ENCODE results near the gene CNTNAP1. TPM values are rescaled to one million over a fixed set of nuclear protein-coding genes. Genes with fewer than 3 reads are reported as not detected.
"Not testable (repeated sequence)": the region's sequence is repeated elsewhere in the genome, so short reads cannot be mapped to it uniquely, and the experiment has no call there.

Gene CNTNAP1
- polyA plus RNA-seq, 3 donors, result 5.9 to 8.3 (median 7.0) TPM

DNA sequence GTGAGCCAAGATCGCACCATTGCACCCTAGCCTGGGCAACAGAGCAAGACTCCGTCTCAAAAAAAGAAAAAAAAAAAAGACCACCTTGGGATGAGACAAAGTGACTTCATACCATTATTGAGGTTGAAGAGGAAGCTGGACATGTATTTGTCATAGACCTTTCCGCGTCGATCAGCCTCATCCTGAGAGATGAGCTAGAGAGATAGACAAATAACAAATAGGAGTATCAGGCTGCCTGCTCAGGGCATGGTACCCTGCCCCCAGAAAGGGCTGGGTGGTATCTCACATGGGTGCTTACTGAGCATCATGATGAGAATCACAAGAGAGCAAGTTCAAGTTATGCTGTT lies 22.1 kb downstream of the CNTNAP1 start:
- H3K27ac ChIP-seq (ENCODE audit: low read depth, low read length), result no peak overlapping the region
- WGBS, 3 donors, result 91 to 96% (median 94%) methylated on average over 5 of the region's 5 CpGs

DNA sequence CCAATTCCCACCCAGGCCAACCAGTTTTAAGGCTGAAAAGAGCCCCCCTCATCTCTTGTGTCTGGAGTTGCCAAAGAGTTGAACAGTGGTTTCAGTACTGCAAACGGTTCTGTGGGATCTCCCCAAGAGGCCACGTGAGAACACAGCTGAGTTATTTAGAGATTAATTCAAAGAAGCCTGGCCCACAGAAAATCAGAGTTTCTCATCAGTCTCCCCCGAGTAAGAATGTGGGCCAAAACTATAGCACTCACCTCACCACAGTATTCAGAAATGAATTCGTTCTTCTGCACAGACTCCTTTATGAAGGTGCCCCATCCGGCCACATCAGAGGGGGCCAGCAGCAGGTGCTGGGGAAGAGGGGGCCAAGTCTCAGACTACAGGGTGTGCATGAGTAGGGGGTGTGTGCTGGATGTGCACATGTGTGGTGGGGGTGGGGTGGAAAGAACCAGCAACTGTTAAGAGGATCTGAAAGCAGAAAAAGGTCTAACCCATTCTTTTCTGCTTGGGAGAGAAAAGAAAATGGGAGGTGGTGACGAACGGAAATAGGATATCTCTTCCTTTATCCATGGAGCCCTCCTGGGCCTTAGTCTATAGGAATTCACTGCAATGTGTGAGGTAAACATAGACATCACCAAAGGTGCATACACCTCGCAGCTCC lies 22.6 kb downstream of the CNTNAP1 start:
- H3K27ac ChIP-seq (ENCODE audit: low read depth, low read length), result no peak overlapping the region
- 84 to 86% (median 85%) methylated on average over 8 of the region's 8 CpGs for WGBS, 3 donors

DNA sequence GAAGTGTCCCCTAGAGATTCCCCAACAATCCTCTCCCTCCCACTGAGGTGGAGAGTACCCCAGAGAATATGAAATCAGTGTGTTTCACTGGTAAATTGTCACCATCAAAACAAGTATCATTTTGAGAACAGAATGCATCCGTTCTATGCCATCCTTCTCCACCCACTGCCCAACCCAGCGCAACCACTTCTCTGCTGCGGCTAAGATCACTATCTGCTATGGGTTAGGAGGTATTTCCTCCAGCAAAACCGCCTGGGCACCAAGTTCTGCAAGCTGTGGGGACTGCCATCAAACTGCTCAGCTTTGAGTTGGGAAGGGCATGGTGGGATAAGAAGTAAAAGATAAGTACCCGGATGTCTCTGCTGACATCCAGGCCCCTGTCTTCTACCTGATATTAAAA lies 24.4 kb downstream of the CNTNAP1 start:
- WGBS, 3 donors, result 60 to 84% (median 76%) methylated on average over 5 of the region's 5 CpGs
- H3K27ac ChIP-seq (ENCODE audit: low read depth, low read length), result no peak overlapping the region

DNA sequence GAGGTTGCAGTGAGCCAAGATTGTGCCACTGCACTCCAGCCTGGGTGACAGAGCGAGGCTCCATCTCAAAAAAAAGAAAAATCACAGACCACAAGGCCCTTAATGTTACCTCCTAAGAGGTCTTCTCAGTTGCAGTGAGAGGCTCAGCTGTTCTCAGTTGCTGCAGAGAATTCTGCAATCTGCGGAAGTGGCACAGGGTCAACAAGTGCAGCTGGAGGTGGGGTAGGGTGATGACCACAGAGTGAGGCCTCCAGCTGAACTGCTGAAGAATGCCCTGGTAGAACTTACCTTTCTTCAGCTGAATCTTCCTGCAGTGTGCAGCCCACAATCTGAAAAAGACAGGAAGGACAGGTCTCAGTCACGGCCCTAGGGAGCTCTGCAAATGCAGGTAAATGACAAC lies 26.3 kb downstream of the CNTNAP1 start:
- WGBS, 3 donors, result 88 to 99% (median 96%) methylated on average over 3 of the region's 3 CpGs
- H3K27ac ChIP-seq (ENCODE audit: low read depth, low read length), result no peak overlapping the region

DNA sequence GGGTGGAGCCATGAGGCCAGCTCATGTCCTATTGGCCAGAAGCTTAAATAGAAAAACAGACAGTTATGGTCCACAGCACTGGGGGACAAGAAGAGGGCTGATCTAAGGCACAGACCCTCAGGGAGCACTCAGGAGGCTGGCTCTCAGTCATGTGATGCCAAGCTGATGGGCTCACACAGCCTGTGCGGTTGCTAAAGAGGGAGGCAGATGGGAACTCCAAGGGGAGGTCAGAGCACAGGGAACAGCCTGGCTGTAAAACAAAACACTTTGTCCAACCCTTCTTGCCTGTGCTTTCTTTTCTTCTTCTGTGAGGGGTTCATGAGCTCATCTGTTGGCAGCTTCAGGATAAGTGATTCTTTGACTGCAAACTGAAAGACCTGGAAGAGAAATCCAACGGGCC lies 27.2 kb downstream of the CNTNAP1 start:
- H3K27ac ChIP-seq (ENCODE audit: low read depth, low read length), result no peak overlapping the region
- WGBS, 3 donors, result 59 to 77% (median 67%) methylated on average over 2 of the region's 2 CpGs

DNA sequence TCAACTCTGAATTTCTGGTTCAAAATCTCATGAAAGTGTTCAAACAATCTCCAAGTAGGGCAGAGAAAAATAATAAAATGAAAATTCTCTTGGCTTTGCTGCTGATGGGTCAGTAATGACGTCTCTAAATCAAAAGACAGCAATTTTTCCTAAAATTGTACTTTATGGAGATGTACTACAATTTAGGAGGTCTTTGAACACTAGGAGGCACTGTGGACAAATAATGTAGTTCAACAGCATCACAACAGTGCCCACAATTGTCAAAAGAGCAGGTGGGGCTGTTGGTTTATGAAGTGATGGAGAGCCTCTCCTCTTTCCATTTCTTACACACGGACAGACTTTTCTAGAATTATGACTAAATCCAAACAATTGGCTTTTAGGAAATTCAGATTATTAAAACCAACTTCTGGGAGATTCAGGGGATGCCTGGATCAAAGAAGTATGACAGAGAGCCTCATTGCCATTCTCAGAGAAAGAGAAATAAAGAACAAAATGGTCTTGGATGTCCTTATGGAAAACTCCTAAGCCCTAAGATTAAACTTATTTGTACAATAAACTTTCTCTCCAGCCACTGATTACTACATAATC lies 38.8 kb downstream of the CNTNAP1 start:
- WGBS, 3 donors, result 4 to 11% (median 10%) methylated on average over 2 of the region's 2 CpGs
- no peak overlapping the region for H3K27ac ChIP-seq (ENCODE audit: low read depth, low read length)

DNA sequence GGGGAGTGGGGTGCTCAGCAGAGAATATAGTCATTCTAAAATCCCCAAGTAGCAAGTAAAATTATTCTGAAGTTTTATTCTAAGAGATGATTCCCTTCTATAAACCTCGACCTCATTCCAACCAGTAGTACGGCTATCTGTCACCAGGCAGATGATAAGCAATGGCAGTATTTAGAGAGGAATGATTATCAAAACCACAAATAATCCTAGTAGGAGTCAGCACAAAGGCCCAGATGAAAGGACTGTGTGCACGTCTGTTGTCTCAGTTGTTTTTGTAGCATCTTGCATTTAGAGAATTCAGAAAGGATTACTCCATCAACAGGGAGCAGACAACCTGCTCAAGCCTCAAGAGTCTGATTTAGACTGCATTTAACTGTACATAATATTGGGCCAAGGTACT lies 41.3 kb downstream of the CNTNAP1 start:
- WGBS, 3 donors, result 76 to 86% (median 86%) methylated on average over 3 of the region's 3 CpGs
- H3K27ac ChIP-seq (ENCODE audit: low read depth, low read length), result no peak overlapping the region

DNA sequence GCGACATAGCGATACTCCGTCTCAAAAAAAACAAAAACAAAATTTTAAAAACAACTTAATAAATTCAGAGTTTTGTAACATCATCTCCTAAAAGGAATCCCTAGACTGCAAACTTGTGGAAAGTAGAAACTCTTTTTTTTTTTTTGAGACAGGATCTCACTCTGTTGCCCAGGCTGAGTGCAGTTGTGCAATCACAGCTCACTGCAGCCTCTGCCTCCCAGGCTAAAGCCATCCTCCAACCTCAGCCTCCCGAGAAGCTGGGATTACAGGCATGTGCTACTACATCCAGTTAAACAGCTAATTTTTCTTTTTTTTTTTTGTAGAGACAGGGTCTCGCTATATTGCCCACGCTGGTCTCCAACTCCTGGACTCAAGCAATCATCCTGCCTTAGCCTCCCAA lies 42.8 kb downstream of the CNTNAP1 start:
- WGBS, 3 donors, result 95 to 99% (median 98%) methylated on average over 6 of the region's 6 CpGs
- no peak overlapping the region for H3K27ac ChIP-seq (ENCODE audit: low read depth, low read length)

DNA sequence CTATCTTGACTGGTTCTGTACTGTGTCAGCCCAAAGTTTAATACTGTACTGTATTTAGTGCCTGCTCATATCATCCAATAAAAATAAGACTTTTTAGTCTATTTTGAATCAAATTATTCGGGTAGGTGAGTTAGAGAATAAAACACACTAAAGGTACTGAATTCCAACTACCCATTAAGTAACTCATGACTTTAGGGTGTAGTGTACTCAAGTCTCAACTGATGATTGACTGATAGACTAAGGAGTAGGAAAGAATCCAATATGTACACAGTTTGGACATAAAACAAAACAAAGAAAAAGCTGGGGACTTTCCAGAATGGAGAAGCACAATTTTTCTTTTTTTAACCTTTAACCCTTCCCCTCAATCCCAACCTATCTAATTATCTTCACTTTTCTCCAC lies 58.4 kb downstream of the CNTNAP1 start:
- 58 to 91% (median 83%) methylated on average over 1 of the region's 1 CpG for WGBS, 3 donors
- no peak overlapping the region for H3K27ac ChIP-seq (ENCODE audit: low read depth, low read length)

DNA sequence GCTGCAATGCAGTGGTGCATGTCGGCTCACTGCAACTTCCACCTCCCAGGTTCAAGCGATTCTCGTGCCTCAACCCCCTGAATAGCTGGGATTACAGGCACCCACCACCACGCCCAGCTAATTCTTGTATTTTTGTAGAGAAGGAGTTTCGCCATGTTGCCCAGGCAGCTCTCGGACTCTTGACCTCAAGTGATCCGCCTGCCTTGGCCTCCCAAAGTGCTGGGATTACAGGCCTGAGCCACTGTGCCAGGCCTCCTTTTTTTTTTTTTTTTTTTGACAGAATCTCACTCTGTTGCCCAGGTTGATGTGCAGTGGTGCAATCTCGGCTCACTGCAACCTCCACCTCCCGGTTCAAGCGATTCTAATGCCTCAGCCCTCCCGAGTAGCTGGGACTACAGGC lies 60.6 kb downstream of the CNTNAP1 start:
- H3K27ac ChIP-seq (ENCODE audit: low read depth, low read length), result not testable (repeated sequence)
- WGBS, 3 donors, result 88 to 91% (median 88%) methylated on average over 11 of the region's 11 CpGs

DNA sequence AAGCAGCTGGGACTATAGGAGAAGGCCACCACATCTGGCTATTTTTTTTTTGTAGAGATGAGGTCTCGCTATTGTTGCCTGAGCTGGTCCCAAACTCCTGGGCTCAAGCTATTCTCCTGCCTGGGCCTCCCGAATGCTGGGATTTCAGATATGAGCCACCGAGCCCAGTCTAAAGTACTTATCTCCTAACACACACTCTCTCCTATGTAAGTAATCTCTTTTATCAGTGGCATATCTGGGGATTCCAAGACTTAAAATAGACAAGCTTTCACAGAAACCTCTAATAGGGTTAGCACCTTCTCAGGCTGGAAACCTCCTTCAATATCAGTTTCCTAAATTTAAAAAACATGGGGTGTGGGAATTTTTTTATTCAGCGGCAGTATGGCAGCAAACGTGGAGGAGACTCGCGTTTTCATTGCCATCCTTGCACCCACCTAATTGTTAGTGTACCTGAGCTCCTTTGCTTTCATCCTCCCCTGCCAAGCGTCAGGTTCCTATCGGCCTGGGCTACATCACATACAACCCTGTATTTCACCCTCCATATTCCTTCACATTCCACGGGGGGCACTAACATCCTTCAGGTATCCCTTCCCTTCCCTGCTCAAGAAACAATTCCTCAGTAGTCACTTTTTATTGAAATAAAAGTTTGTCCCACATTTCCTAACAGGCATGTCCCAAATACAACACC lies 61.4 kb downstream of the CNTNAP1 start:
- WGBS, 3 donors, result 47 to 50% (median 47%) methylated on average over 10 of the region's 10 CpGs
- no peak overlapping the region for H3K27ac ChIP-seq (ENCODE audit: low read depth, low read length)

DNA sequence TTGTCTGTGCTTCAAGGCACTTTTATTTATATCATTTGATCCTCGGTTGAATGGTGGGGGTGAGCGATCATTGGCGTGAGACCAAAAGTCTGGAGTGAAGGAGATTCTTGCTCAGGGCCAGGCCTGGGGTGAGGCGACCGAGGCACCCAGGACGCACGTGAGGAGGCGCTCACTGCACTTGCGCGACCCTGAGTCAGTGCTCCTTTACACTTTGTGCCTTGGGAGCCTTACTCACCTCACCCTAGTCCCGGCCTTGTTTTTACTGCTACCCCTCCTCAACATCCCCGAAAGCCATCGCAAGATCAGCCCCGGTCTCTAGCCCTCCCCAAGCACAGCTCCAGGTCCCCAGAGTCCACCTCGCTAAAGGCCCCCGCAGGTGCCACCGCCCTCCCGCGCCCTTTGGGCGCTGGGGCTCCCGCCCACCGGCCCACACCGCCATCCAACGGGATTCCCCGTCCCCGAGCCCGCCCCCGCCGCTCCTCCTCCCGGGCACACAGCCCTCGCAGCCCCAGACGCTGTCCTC lies 62.0 kb downstream of the CNTNAP1 start:
- H3K27ac ChIP-seq (ENCODE audit: low read depth, low read length), result peak overlapping the region; percentile 65
- 0 to 1% (median 0%) methylated on average over 32 of the region's 32 CpGs for WGBS, 3 donors

DNA sequence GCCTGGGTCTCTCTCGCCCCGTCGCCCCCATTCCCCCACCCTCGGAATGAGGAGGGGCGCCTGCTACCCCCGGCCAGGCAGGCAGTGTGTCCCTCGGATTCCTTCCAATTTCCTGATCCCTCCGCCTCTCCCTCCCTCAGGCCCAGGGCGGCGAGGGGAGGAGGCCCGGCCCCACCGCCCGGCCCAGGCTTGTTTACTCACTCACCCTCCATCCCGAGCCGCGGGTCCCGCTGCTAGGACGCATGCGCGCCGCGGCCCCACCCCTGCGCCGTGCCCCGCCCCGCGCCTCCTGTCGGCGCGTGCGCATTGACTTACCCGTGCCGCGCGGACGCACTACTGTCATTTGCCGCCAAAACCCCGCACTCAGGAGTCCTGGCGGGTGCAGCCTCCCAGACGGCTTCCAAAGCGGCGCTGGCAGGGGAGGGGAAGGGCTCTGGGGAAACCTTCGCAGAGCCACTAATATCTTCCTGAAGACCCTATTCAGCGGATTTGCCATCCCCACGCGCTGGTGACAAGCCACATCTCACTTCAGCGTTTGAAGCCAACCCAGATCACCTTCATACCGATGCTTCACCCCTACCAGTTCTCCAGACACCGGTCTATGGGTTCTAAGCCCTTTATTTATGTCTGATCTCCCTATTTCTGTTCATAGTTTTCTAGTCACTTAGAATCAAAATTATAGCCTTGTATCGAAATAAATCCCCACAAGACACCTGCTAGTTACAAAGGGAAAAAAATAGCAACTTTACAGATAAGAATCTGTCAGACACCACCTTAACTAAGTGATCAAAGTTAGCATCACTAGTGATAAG lies 62.7 kb downstream of the CNTNAP1 start, which contains the start of gene EZH1:
EZH1 (minus strand) TSS at position 235 of the 812 bp plus-strand sequence. CDS start 16,099 bp downstream, outside the sequence.
- WGBS, 3 donors, result 5 to 6% (median 5%) methylated on average over 45 to 50 of the region's 50 CpGs
- H3K27ac ChIP-seq (ENCODE audit: low read depth, low read length), result peak within 1 kb of the TSS; percentile 65

DNA sequence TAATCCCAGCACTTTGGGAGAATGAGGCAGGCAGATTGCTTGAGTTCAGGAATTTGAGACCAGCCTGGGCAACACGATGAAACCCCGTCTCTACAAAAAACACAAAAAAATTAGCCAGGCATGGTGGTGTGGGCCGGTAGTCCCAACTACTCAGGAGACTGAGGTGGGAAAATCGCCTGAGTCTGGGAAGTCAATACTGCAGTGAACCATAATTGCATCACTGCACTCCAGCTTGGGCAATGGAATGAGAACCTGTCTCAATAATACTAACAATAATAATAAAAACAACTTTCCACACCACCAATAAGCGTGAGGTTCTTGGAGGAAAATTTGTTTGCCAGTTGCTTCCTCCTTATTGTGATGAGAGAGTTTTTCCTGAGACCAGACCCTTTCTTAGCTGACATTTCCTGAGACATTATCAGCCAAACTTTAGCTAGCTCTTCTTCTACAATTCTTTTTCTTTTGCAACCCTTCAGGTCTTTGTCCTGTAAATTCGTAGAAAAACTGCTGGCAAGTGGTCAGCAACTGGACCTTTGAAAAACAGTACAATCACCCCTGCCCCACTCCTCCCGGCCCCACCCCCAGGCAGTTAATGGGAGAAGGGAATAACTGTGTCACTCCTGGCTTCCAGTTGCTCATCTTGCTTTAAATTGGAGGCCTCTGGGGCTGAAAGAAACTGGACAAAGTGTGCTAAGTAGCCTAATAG lies 66.0 kb downstream of the CNTNAP1 start:
- H3K27ac ChIP-seq (ENCODE audit: low read depth, low read length), result no peak overlapping the region
- WGBS, 3 donors, result 53 to 57% (median 53%) methylated on average over 7 of the region's 7 CpGs

DNA sequence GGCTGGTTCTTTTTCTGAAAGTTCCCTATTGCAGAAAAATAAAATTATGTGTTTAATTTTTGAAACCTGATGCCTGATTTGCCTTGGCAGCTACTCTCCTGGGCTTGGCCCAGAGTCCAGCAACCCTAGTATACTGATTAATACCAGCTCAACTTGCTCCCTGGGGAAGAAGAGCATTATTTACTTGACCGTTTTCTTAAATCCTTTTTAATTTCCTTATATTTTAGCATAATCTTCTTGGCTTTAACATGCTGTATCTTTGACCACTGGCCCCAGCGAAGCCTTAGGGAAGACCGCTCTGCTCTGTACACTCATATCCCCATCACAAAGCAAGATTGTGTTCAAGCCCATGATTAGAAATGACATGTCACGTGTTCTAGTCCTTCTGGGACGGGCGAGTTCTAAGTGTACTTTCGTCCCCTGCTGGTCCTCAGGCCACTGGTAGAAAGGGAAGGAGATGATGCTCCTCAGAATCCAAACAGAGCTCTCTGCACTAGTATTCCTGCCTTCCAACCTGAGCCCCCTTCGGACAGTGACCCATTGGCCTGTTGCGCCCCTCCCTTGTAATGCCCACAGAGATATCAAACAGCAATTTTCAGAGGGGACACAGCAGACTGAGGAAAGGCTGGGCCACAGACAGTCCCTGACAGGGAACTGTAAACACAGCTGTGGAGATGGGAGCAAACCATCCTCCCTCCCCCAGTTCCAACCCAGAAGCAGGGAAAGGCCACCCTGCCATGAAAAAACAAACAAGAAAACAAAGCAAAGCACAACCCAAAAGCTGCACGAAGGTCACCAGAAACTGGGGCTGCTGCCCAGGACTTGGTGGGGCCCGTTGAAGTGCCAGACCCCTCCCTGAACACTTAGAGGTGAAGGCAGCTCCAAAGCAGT lies 66.8 kb downstream of the CNTNAP1 start:
- 52 to 68% (median 57%) methylated on average over 11 of the region's 11 CpGs for WGBS, 3 donors
- H3K27ac ChIP-seq (ENCODE audit: low read depth, low read length), result peak overlapping the region; percentile 35
